PC-3 (cell line): ENCODE data around the gene CHEK2. TPM values are rescaled to one million over a fixed set of nuclear protein-coding genes. Genes with fewer than 3 reads are reported as not detected.

Experiments
- ATAC-seq: fragments of 200-7000 bp; cut with Tn5 transposase; 2 replicates; pipeline ENCODE4 v1.9.1; 2020; ENCODE audit warnings: mild to moderate bottlenecking, moderate library complexity
- BruUV-seq: library from RNA; stranded (reverse); fragments of 400-500 nt; replicated peaks from 2 replicates; lab custom pipeline; 2021; lab: Mats Ljungman, UMichigan
- CTCF ChIA-PET: fragments of 300-600 bp; sonication (Branson Sonifier 250); formaldehyde crosslinking; loops from one replicate; lab custom pipeline; 2022; ENCODE audit warnings: antibody characterized with exemption; lab: Charles Lee
- POLR2A ChIA-PET: fragments of 300-600 bp; sonication (Branson Sonifier 250); formaldehyde crosslinking; loops from one replicate; lab custom pipeline; 2022; ENCODE audit warnings: antibody characterized with exemption; ENCODE audit not compliant: unreplicated experiment; lab: Charles Lee
- DNase-seq: peaks from one replicate; pipeline ENCODE4 v3.0.0-alpha.2; 2015
- H2AFZ ChIP-seq: fragments of 300-600 bp; sonication (generic); 2 replicates; pipeline ENCODE4 v1.6.0; 2016; ENCODE audit warnings: antibody characterized with exemption, low read length
- H3F3A ChIP-seq: fragments of 300-600 bp; sonication (generic); one replicate; pipeline ENCODE4 v1.6.0; 2017; ENCODE audit warnings: antibody characterized with exemption, low read length, control low read depth, mild to moderate bottlenecking; ENCODE audit not compliant: unreplicated experiment
- H3K27ac ChIP-seq: fragments of 300-600 bp; sonication (generic); 2 replicates; pipeline ENCODE4 v1.5.1; 2016; ENCODE audit warnings: mild to moderate bottlenecking, low read length
- H3K27me3 ChIP-seq: fragments of 300-600 bp; sonication (generic); 2 replicates; pipeline ENCODE4 v1.6.1; 2016; ENCODE audit warnings: low read length, mixed read lengths
- H3K36me3 ChIP-seq: fragments of 300-600 bp; sonication (generic); 2 replicates; pipeline ENCODE4 v1.6.1; 2016; ENCODE audit warnings: low read depth, mixed run types, low read length, mixed read lengths
- H3K4me1 ChIP-seq: fragments of 300-600 bp; sonication (generic); 2 replicates; pipeline ENCODE4 v1.5.1; 2016; ENCODE audit warnings: low read length; ENCODE audit not compliant: insufficient read depth
- H3K4me2 ChIP-seq: fragments of 300-600 bp; sonication (generic); 2 replicates; pipeline ENCODE4 v1.6.0; 2016; ENCODE audit warnings: low read length
- H3K4me3 ChIP-seq: fragments of 300-600 bp; sonication (generic); 2 replicates; pipeline ENCODE4 v1.5.1; 2016; ENCODE audit warnings: mild to moderate bottlenecking, low read length, mixed read lengths
- H3K79me2 ChIP-seq: fragments of 300-600 bp; sonication (generic); 2 replicates; pipeline ENCODE4 v1.6.1; 2017; ENCODE audit warnings: low read length, mixed read lengths
- H3K9ac ChIP-seq: fragments of 300-600 bp; sonication (generic); 2 replicates; pipeline ENCODE4 v1.6.0; 2016; ENCODE audit warnings: mild to moderate bottlenecking, low read length
- H3K9me2 ChIP-seq: fragments of 300-600 bp; sonication (generic); replicated peaks from 2 replicates; pipeline ENCODE4 v1.6.1; 2016; ENCODE audit warnings: mixed run types, low read length, mixed read lengths
- H3K9me3 ChIP-seq: fragments of 300-600 bp; sonication (generic); 2 replicates; pipeline ENCODE4 v1.6.1; 2016; ENCODE audit warnings: low read length, mixed read lengths
- H4K20me1 ChIP-seq: fragments of 300-600 bp; sonication (generic); 2 replicates; pipeline ENCODE4 v1.6.1; 2016; ENCODE audit warnings: low read length, mixed read lengths
- EZH2 ChIP-seq: fragments of 300-600 bp; sonication (generic); IDR thresholded peaks from one replicate; pipeline ENCODE4 v1.6.1; 2017; ENCODE audit warnings: antibody characterized with exemption, mild to moderate bottlenecking, low read length; ENCODE audit not compliant: unreplicated experiment
- EZH2phosphoT487 ChIP-seq: fragments of 300-600 bp; sonication (generic); IDR thresholded peaks from 2 replicates; pipeline ENCODE4 v1.6.1; 2018; ENCODE audit warnings: mild to moderate bottlenecking, antibody characterized with exemption, low read length, borderline replicate concordance
- intact Hi-C: fragments of 100-400 bp; cut with micrococcal nuclease; formaldehyde crosslinking; loops from 2 replicates; pipeline ENCODE4 v1.9.0; 2023
- total RNA-seq: library from RNA; depleted of rRNA; stranded (reverse); fragments of >200 nt; gene quantifications from 2 replicates; pipeline ENCODE4 v1.2.3, GENCODE V29; 2014
- TF ChIP-seq, protein P1 (sequence below): fragments of 300-600 bp; sonication (generic); conservative IDR thresholded peaks from 2 replicates; pipeline ENCODE4 v1.5.1; 2017; ENCODE audit warnings: antibody characterized with exemption, low read depth, mild to moderate bottlenecking, low read length

Gene CHEK2
- total RNA-seq, 1 experiment from 2014 or later, result 21.0 TPM

DNA sequence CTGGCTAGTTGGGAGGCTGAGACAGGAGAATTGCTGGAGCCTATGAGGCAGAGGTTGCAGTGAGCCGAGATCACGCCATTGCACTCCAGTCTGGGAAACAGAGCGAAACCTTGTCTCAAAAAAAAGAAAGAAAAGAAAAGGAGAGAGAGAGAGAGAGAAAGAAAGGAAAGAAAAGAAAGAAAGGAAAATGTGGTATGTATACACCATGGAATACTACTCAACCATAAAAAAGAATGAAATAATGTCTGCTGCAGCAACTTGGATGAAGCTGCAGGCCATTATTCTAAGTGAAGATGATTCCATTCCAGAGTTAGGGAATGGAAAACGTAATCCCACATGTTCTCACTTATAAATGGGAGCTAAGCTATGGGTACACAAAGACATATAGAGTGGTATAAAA, 92.8 kb downstream of the CHEK2 start:
- Histone ChIP-seq H3K27me3 (no peaks in the 10 kb centered on the region), H3K4me3 (no peak overlapping the region), H3K27ac (no peak overlapping the region), H4K20me1 (no peaks in the 10 kb centered on the region), H3K4me2 (no peak overlapping the region), H3F3A (no peaks in the 10 kb centered on the region), H3K4me1 (no peaks in the 10 kb centered on the region), H3K9ac (no peak overlapping the region), H2AFZ (no peak overlapping the region), H3K36me3 (no peaks in the 10 kb centered on the region), H3K9me2 (no peaks in the 10 kb centered on the region), H3K79me2 (no peaks in the 10 kb centered on the region), H3K9me3 (no peaks in the 10 kb centered on the region)
- BruUV-seq, result no TSS peak
- ChIA-PET CTCF (interaction anchor here (0.6 kb wide), 1 partner anchor 79 kb away, joined by 3 read pairs; no protein-coding TSS in a partner anchor), POLR2A (no interaction called here)
- no peak for TF ChIP-seq EZH2
- no peak for TF ChIP-seq EZH2phosphoT487
- TF ChIP-seq, protein P1, sequence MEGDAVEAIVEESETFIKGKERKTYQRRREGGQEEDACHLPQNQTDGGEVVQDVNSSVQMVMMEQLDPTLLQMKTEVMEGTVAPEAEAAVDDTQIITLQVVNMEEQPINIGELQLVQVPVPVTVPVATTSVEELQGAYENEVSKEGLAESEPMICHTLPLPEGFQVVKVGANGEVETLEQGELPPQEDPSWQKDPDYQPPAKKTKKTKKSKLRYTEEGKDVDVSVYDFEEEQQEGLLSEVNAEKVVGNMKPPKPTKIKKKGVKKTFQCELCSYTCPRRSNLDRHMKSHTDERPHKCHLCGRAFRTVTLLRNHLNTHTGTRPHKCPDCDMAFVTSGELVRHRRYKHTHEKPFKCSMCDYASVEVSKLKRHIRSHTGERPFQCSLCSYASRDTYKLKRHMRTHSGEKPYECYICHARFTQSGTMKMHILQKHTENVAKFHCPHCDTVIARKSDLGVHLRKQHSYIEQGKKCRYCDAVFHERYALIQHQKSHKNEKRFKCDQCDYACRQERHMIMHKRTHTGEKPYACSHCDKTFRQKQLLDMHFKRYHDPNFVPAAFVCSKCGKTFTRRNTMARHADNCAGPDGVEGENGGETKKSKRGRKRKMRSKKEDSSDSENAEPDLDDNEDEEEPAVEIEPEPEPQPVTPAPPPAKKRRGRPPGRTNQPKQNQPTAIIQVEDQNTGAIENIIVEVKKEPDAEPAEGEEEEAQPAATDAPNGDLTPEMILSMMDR, result no peak
- no peak for ATAC-seq
- no peak for DNase-seq
- intact Hi-C loops, result no loop called here

GRCh38 chr22:28647216-28647615, 94.4 kb downstream of the CHEK2 start:
- ChIA-PET POLR2A (no interaction called here), CTCF (no interaction called here)
- Histone ChIP-seq H3K4me1 (no peaks in the 10 kb centered on the region), H3K9me3 (no peaks in the 10 kb centered on the region), H3F3A (no peaks in the 10 kb centered on the region), H3K9ac (no peak overlapping the region), H3K36me3 (no peaks in the 10 kb centered on the region), H4K20me1 (no peaks in the 10 kb centered on the region), H3K9me2 (no peaks in the 10 kb centered on the region), H3K27ac (no peak overlapping the region), H2AFZ (no peak overlapping the region), H3K27me3 (no peaks in the 10 kb centered on the region), H3K79me2 (no peaks in the 10 kb centered on the region), H3K4me3 (no peak overlapping the region), H3K4me2 (no peak overlapping the region)
- DNase-seq, result no peak
- no TSS peak for BruUV-seq
- TF ChIP-seq EZH2phosphoT487, result no peak
- TF ChIP-seq, protein P1, result no peak
- TF ChIP-seq EZH2, result no peak
- intact Hi-C loops, result no loop called here
- no peak for ATAC-seq

- Histone ChIP-seq H3K9me3 (no peaks in the 10 kb centered on the region), H3K27ac (no peak overlapping the region), H4K20me1 (no peaks in the 10 kb centered on the region), H3K4me3 (no peak overlapping the region), H3K27me3 (no peaks in the 10 kb centered on the region), H2AFZ (no peak overlapping the region), H3K9me2 (no peaks in the 10 kb centered on the region), H3K79me2 (no peaks in the 10 kb centered on the region), H3K4me1 (no peaks in the 10 kb centered on the region), H3K9ac (no peak overlapping the region), H3K4me2 (no peak overlapping the region), H3K36me3 (no peaks in the 10 kb centered on the region), H3F3A (no peaks in the 10 kb centered on the region)
- ATAC-seq (no peak), DNase-seq (no peak)
- ChIA-PET CTCF (no interaction called here), POLR2A (no interaction called here)
- TF ChIP-seq EZH2phosphoT487 (no peak), EZH2 (no peak)
- TF ChIP-seq, protein P1, result no peak
- no TSS peak for BruUV-seq
- intact Hi-C loops, result no loop called here
Measured at GRCh38 chr22:28639321-28639720, 102.3 kb downstream of the CHEK2 start.
